Measurements from ENCODE around the gene CENPN. TPM values are rescaled to one million over a fixed set of nuclear protein-coding genes. Genes with fewer than 3 reads are reported as not detected.
A peak's percentile ranks its signal among the peaks of the same experiment; 100 is the strongest.

CENPN gene
- total and polyA plus RNA-seq, 2 of the 13 experiments (the other 11 are each of a cell fraction or from before 2014, with no cell fraction given) = 29.7 to 129 TPM

DNA sequence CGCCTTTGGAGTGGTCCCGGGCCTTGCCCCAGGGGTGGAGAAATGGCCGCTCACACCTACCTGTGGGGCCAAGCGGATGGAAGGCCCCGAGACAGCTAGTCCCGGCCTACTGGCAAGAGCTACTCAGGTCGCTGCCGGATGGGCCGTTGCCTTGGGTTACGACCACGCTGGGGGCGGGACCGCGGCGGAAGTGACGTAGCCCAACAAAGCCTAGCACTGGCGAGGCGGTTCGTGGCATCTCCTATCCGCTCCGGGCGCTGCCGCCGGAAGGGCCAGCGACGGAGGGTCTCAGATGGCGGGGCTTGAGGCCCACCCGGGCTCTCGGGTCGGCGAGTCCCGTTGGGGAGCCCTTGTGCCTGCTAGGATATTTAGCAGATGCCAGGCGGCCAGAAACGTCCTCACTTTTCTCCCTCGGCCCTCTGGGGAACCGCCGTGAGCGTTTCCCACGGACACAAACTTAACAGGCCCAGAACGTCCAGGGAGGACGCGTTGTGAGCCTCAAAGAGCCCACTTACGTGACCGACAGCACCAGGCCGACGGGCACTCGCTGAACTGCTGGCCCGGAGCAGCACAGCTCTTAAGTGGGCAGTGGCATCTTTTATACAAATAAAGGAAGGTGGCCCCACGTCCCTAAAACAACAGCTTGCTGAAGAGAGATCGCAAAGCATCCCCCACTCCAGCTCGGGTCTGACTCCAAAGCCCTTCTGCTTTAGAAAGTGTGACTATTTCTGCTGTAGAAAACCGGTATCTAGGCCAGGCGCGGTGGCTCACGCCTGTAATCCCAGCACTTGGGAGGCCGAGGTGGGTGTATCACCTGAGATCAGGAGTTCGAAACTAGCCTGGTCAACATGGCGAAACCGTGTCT, 70.3 kb downstream of the CENPN start, which contains the start of gene C16orf46 (continued):
- TF ChIP-seq, protein P1, sequence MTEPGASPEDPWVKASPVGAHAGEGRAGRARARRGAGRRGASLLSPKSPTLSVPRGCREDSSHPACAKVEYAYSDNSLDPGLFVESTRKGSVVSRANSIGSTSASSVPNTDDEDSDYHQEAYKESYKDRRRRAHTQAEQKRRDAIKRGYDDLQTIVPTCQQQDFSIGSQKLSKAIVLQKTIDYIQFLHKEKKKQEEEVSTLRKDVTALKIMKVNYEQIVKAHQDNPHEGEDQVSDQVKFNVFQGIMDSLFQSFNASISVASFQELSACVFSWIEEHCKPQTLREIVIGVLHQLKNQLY (CRISPR knock-in tag; IDR thresholded peaks at IDR 0.05) = 0 out of 2 replicates have a peak, but pooled peaks have one; percentile 9
- no peak for TF ChIP-seq PAWR (CRISPR knock-in tag; IDR thresholded peaks at IDR 0.05; ENCODE audit: borderline replicate concordance)
- TF ChIP-seq, protein P2, sequence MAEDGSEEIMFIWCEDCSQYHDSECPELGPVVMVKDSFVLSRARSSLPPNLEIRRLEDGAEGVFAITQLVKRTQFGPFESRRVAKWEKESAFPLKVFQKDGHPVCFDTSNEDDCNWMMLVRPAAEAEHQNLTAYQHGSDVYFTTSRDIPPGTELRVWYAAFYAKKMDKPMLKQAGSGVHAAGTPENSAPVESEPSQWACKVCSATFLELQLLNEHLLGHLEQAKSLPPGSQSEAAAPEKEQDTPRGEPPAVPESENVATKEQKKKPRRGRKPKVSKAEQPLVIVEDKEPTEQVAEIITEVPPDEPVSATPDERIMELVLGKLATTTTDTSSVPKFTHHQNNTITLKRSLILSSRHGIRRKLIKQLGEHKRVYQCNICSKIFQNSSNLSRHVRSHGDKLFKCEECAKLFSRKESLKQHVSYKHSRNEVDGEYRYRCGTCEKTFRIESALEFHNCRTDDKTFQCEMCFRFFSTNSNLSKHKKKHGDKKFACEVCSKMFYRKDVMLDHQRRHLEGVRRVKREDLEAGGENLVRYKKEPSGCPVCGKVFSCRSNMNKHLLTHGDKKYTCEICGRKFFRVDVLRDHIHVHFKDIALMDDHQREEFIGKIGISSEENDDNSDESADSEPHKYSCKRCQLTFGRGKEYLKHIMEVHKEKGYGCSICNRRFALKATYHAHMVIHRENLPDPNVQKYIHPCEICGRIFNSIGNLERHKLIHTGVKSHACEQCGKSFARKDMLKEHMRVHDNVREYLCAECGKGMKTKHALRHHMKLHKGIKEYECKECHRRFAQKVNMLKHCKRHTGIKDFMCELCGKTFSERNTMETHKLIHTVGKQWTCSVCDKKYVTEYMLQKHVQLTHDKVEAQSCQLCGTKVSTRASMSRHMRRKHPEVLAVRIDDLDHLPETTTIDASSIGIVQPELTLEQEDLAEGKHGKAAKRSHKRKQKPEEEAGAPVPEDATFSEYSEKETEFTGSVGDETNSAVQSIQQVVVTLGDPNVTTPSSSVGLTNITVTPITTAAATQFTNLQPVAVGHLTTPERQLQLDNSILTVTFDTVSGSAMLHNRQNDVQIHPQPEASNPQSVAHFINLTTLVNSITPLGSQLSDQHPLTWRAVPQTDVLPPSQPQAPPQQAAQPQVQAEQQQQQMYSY (CRISPR knock-in tag; IDR thresholded peaks at IDR 0.05) = peak; percentile 63; the same call in 1 of the 2 replicates
- no peak; the same call in 1 of the 2 replicates for TF ChIP-seq ZNF460 (CRISPR knock-in tag; IDR thresholded peaks at IDR 0.05; ENCODE audit: borderline replicate concordance)
- TF ChIP-seq, protein P3, sequence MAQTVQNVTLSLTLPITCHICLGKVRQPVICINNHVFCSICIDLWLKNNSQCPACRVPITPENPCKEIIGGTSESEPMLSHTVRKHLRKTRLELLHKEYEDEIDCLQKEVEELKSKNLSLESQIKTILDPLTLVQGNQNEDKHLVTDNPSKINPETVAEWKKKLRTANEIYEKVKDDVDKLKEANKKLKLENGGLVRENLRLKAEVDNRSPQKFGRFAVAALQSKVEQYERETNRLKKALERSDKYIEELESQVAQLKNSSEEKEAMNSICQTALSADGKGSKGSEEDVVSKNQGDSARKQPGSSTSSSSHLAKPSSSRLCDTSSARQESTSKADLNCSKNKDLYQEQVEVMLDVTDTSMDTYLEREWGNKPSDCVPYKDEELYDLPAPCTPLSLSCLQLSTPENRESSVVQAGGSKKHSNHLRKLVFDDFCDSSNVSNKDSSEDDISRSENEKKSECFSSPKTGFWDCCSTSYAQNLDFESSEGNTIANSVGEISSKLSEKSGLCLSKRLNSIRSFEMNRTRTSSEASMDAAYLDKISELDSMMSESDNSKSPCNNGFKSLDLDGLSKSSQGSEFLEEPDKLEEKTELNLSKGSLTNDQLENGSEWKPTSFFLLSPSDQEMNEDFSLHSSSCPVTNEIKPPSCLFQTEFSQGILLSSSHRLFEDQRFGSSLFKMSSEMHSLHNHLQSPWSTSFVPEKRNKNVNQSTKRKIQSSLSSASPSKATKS (CRISPR knock-in tag; IDR thresholded peaks at IDR 0.05) = peak; percentile 77; the same call in 1 of the 2 replicates
- TF ChIP-seq, protein P4, sequence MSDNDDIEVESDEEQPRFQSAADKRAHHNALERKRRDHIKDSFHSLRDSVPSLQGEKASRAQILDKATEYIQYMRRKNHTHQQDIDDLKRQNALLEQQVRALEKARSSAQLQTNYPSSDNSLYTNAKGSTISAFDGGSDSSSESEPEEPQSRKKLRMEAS (IDR thresholded peaks at IDR 0.05) = peak; percentile 78
- TF ChIP-seq ZNF670 (CRISPR knock-in tag; IDR thresholded peaks at IDR 0.05; ENCODE audit: borderline replicate concordance) = peak; percentile 72; the same call in 1 of the 2 replicates
- TF ChIP-seq, protein P5, sequence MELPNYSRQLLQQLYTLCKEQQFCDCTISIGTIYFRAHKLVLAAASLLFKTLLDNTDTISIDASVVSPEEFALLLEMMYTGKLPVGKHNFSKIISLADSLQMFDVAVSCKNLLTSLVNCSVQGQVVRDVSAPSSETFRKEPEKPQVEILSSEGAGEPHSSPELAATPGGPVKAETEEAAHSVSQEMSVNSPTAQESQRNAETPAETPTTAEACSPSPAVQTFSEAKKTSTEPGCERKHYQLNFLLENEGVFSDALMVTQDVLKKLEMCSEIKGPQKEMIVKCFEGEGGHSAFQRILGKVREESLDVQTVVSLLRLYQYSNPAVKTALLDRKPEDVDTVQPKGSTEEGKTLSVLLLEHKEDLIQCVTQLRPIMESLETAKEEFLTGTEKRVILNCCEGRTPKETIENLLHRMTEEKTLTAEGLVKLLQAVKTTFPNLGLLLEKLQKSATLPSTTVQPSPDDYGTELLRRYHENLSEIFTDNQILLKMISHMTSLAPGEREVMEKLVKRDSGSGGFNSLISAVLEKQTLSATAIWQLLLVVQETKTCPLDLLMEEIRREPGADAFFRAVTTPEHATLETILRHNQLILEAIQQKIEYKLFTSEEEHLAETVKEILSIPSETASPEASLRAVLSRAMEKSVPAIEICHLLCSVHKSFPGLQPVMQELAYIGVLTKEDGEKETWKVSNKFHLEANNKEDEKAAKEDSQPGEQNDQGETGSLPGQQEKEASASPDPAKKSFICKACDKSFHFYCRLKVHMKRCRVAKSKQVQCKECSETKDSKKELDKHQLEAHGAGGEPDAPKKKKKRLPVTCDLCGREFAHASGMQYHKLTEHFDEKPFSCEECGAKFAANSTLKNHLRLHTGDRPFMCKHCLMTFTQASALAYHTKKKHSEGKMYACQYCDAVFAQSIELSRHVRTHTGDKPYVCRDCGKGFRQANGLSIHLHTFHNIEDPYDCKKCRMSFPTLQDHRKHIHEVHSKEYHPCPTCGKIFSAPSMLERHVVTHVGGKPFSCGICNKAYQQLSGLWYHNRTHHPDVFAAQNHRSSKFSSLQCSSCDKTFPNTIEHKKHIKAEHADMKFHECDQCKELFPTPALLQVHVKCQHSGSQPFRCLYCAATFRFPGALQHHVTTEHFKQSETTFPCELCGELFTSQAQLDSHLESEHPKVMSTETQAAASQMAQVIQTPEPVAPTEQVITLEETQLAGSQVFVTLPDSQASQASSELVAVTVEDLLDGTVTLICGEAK (IDR thresholded peaks at IDR 0.05) = peak; percentile 64
- TF ChIP-seq, protein P5 (CRISPR knock-in tag; IDR thresholded peaks at IDR 0.05) = peak; percentile 76; the same call in 1 of the 2 replicates
- no peak for TF ChIP-seq ZKSCAN5 (CRISPR knock-in tag; IDR thresholded peaks at IDR 0.05)
- TF ChIP-seq NCOR1 (IDR thresholded peaks at IDR 0.05; ENCODE audit: borderline replicate concordance, low read length) = no peak

Data from HepG2 (cell line).